Gastrocnemius medialis (tissue), 4 donors: ENCODE results near the gene IGFBP2. TPM values are rescaled to one million over a fixed set of nuclear protein-coding genes. Genes with fewer than 3 reads are reported as not detected.

Experiments
- ATAC-seq, 2 donors: fragments of 150-250 bp; one replicate each; pipeline ENCODE4 v1.9.1; 2016
- DNase-seq, 2 donors: peaks; one replicate each; pipeline ENCODE4 v3.0.0-alpha.2; 2019
- H3K27ac ChIP-seq, 4 donors: fragments of 200-600 bp; sonication (generic); 1 replicate in 1 of 4; 2 replicates in 3 of 4; pipeline ENCODE4 v1.5.1; 2016 to 2018; ENCODE audit warnings: mild to moderate bottlenecking in 2 of 4, moderate library complexity in 1 of 4
- H3K27me3 ChIP-seq, 3 donors: fragments of 200-600 bp; sonication (generic) in 2 of 3; 1 replicate in 1 of 3; 2 replicates in 2 of 3; pipeline versions ENCODE4 v1.5.1 to v1.6.0; 2016 to 2019; ENCODE audit warnings: mild to moderate bottlenecking in 1 of 3, moderate library complexity in 1 of 3
- H3K36me3 ChIP-seq, 2 donors: fragments of 200-600 bp; sonication (generic) in 1 of 2; one replicate each; pipeline ENCODE4 v1.5.1; 2017 to 2018
- H3K4me1 ChIP-seq, 2 donors: fragments of 200-600 bp; sonication (generic) in 1 of 2; one replicate each; pipeline ENCODE4 v1.5.1; 2016 to 2017; ENCODE audit warnings: mild to moderate bottlenecking in 2 of 2
- H3K4me3 ChIP-seq, 4 donors: fragments of 200-600 bp; sonication (generic) in 3 of 4; 1 replicate in 1 of 4; 2 replicates in 3 of 4; pipeline ENCODE4 v1.5.1; 2016 to 2019; ENCODE audit warnings: mild to moderate bottlenecking in 2 of 4
- H3K9me3 ChIP-seq, 3 donors: fragments of 200-600 bp; sonication (generic) in 2 of 3; 1 replicate in 1 of 3; 2 replicates in 2 of 3; pipeline ENCODE4 v1.5.1; 2016 to 2019
- CTCF ChIP-seq, 5 experiments: fragments of 450-650 bp in 3 of 5; fragments of 200-600 bp in 2 of 5; sonication (generic) in 2 of 5; IDR thresholded peaks in 4 of 5; conservative IDR thresholded peaks in 1 of 5; 1 replicate in 4 of 5; 2 replicates in 1 of 5; pipeline ENCODE4 v1.5.1; 2016 to 2019; ENCODE audit warnings: antibody characterized with exemption in 5 of 5, mild to moderate bottlenecking in 3 of 5, moderate library complexity in 3 of 5
- POLR2A ChIP-seq, 2 donors: fragments of 450-650 bp; IDR thresholded peaks; one replicate each; pipeline ENCODE4 v1.6.1; 2017; ENCODE audit warnings: antibody characterized with exemption in 2 of 2, mild to moderate bottlenecking in 2 of 2, moderate library complexity in 2 of 2
- in situ Hi-C, 4 donors: fragments of 200-750 bp; cut with MboI; loops; one replicate each; pipeline versions ENCODE4 v1.15.0 to v1.8.0; 2017; ENCODE audit warnings: low sequenced_read_pairs in 4 of 4
- intact Hi-C: fragments of 100-400 bp; cut with DNase I; formaldehyde crosslinking; loops from one replicate; pipeline ENCODE4 v1.15.1; 2023; ENCODE audit warnings: low total_unique reads
- total RNA-seq, 4 donors: library from RNA; depleted of rRNA; stranded (reverse); fragments of >200 nt; gene quantifications; one replicate each; pipeline versions ENCODE4 v1.1.0 to v1.2.3, GENCODE V29; 2016

Gene IGFBP2
- total RNA-seq, 4 donors from 2014 or later: 14.3 to 44.4 (median 23.6) TPM

- no peaks in the 10 kb centered on the region for H3K27me3 ChIP-seq
- H3K4me3 ChIP-seq: no peak overlapping the region
- DNase-seq (no peak), ATAC-seq (no peak)
- no peak overlapping the region for H3K27ac ChIP-seq
- no peaks in the 10 kb centered on the region for H3K36me3 ChIP-seq
- in situ Hi-C loops (no loop called here), intact Hi-C loops (no loop called here)
- TF ChIP-seq CTCF (IDR thresholded peaks at IDR 0.05 in 4 of 5, conservative IDR thresholded peaks at IDR 0.05 in 1 of 5): no peak
- TF ChIP-seq POLR2A (IDR thresholded peaks at IDR 0.05): no peak
- no peaks in the 10 kb centered on the region for H3K4me1 ChIP-seq
- no peaks in the 10 kb centered on the region for H3K9me3 ChIP-seq
Measured at GRCh38 chr2:216648105-216648504, 14.9 kb downstream of the IGFBP2 start.

GRCh38 chr2:216649574-216649973, 16.4 kb downstream of the IGFBP2 start:
- H3K4me3 ChIP-seq: no peak overlapping the region
- in situ Hi-C loops (no loop called here), intact Hi-C loops (no loop called here)
- no peak overlapping the region for H3K27ac ChIP-seq
- ATAC-seq (no peak), DNase-seq (no peak)
- no peaks in the 10 kb centered on the region for H3K4me1 ChIP-seq
- H3K36me3 ChIP-seq: no peaks in the 10 kb centered on the region
- H3K9me3 ChIP-seq: no peaks in the 10 kb centered on the region
- no peak for TF ChIP-seq CTCF (IDR thresholded peaks at IDR 0.05 in 4 of 5, conservative IDR thresholded peaks at IDR 0.05 in 1 of 5)
- TF ChIP-seq POLR2A (IDR thresholded peaks at IDR 0.05): no peak
- no peaks in the 10 kb centered on the region for H3K27me3 ChIP-seq

DNA sequence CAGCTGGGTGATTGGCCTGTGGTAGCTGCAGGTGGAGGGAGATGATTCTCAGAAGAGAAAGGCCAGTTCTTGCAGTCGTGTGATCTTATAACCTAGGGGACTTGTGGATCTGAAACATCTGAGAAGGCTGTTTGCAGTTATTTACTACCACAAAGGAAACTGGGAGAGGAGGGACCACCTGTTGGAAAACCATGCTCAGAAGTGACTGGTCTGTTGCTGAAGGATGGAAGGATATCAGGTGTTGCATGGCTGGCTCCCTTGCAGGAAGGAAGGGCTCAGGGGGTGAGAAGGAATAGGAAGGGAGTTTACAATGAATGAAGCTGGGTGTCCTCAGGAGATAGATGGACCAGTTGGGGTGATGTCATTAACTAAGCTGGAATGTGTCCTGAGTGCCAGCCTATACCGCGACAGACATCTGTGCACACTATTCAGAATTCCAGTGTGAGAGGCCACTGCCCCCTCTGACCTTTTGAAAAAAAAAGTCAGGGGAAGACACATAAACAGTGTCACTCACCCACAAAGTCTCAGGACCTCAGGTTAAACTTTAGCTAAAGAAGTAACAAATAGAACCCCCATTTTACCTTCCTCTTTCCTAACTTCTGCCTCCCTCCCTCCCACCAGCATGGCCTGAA, 17.5 kb downstream of the IGFBP2 start:
- Histone ChIP-seq H3K36me3 (no peaks in the 10 kb centered on the region), H3K9me3 (no peaks in the 10 kb centered on the region), H3K4me3 (no peak overlapping the region), H3K4me1 (no peaks in the 10 kb centered on the region), H3K27me3 (no peaks in the 10 kb centered on the region), H3K27ac (no peak overlapping the region)
- TF ChIP-seq POLR2A (IDR thresholded peaks at IDR 0.05): no peak
- TF ChIP-seq CTCF (IDR thresholded peaks at IDR 0.05 in 4 of 5, conservative IDR thresholded peaks at IDR 0.05 in 1 of 5): no peak
- in situ Hi-C loops (loop anchor here (25.0 kb wide), 1 partner anchor 613 kb away; no protein-coding TSS in a partner anchor), intact Hi-C loops (no loop called here)
- no peak for ATAC-seq
- no peak for DNase-seq

- Histone ChIP-seq H3K27me3 (no peaks in the 10 kb centered on the region), H3K9me3 (no peaks in the 10 kb centered on the region), H3K4me3 (no peak overlapping the region), H3K36me3 (no peaks in the 10 kb centered on the region), H3K27ac (no peak overlapping the region), H3K4me1 (no peaks in the 10 kb centered on the region)
- ATAC-seq (no peak), DNase-seq (no peak)
- in situ Hi-C loops: loop anchor here (25.0 kb wide), 1 partner anchor 614 kb away; no protein-coding TSS in a partner anchor
- TF ChIP-seq CTCF (IDR thresholded peaks at IDR 0.05 in 4 of 5, conservative IDR thresholded peaks at IDR 0.05 in 1 of 5): no peak
- TF ChIP-seq POLR2A (IDR thresholded peaks at IDR 0.05): no peak
- intact Hi-C loops: no loop called here
Measured at GRCh38 chr2:216651351-216651881, 18.2 kb downstream of the IGFBP2 start.
